GM18868 (cell line): Measurements from ENCODE around the gene OTULIN.

Experiments used
- ATAC-seq: cut with Tn5 transposase; IDR thresholded peaks from one replicate; pipeline ENCODE4 v1.9.1; 2021; ENCODE audit warnings: mild to moderate bottlenecking, moderate library complexity; ENCODE audit not compliant: unreplicated experiment

OTULIN gene

GRCh38 chr5:14696057-14696456, 31.5 kb downstream of the OTULIN start:
- ATAC-seq, result no peak

DNA sequence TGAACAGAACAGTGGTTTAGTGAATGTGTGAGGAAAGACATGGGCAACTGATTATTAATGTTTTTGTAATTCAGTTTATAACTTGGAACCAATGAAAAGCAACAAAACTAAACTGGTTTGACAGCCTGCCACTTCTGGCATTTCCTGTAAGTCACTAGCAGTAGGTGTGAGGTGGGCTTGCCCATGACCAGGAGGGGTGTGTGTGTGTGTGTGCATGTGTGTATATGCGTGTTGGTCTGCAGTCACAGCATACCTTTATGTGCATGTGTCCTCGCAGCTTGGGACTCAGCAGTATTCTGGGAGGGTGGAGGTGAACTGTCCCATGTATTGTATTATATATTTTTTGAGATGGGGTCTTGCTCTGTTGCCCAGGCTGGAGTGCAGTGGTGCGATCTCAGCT, 32.3 kb downstream of the OTULIN start:
- ATAC-seq, result no peak

DNA sequence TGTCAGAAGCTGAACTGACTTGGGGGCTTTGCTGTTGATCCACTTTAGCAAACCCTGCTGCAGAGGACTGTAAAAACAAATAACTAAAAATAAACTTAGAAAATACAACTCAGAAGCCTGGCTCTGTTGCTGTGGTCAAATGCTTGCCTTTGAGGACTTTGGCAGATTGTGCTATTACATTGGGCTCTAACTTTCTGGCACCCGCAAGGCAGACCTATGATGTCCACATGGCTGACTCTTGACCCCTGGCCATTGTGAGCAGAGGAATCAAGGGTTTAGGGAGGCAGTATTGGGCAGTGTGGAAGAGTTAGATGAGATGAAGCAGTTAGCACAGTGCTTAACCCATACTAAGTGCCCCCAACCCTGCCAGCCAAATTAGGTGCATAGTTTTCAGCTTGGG, 34.0 kb downstream of the OTULIN start:
- ATAC-seq, result no peak

- no peak for ATAC-seq
These were observed 34.6 kb downstream of the OTULIN start for GRCh38 chr5:14699159-14699558.

- ATAC-seq, result no peak
These were observed 35.4 kb downstream of the OTULIN start for GRCh38 chr5:14699807-14700400.

DNA sequence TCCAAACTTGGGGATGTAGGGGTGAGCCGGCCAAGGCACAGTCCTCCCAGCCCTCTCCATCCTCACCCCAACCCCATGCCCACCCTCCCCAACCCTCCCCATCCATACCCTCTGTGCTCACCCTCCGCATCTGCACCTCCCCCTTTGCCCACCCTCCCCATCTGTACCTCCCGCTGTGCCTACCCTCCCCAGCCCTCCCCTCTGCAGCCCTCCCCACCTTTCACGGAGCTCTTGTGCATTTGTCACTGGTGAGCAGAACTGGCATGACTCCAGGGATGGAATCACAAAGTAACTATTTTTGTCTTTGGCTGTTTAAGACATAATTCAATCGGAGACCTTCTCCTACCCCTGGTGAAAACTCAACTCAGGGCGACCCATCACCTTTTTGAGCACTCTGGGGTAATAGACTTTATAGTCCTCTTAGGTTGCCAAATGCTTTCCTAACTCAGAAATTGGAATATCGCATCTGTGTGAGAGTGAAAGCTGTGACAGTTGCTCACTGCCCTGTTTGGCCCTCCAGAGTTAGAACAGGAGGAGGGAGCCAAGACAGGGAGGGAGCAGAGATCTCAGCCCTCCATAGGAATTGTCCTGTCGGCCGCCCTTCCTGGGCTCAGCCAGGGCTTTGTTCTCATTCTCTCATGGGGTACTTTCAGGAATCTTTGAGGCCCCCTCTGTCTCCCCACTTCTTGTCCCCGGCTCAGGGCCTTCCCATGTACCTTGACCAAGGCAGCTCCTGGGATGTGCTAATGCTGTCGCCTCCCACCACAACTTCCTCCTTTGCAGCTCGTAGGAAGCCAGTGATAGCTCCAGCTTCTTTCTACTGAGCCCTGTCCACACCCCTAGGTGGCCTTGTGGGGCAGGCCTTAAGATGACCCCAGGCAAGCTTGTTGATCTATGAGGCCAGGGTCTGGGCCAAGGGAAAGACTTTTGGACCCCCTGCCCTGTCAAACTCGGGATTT, 36.2 kb downstream of the OTULIN start:
- ATAC-seq, result no peak

DNA sequence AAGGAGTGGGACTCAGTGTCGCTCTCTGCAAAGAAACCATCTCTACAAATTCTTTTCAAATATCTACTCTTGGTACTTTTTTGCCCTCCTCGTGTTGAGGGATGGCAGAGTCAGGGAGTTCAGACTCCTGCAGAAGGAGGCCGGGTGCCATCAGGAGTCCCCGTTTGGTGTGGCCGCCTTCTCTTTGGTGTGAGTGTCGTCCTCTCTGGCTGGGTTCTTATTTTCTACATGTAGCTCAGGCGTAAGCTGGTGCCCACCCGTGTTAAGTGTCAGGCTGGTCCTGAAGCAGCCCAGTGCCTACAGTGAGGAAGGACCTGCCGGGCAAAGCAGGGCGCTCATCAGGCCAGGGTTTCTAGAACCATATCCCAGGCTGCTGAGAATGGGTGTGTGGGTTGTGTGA, 37.0 kb downstream of the OTULIN start:
- no peak for ATAC-seq

GRCh38 chr5:14702238-14702839, 37.8 kb downstream of the OTULIN start:
- ATAC-seq, result no peak

- no peak for ATAC-seq
These were observed 41.0 kb downstream of the OTULIN start for GRCh38 chr5:14705556-14705955.

DNA sequence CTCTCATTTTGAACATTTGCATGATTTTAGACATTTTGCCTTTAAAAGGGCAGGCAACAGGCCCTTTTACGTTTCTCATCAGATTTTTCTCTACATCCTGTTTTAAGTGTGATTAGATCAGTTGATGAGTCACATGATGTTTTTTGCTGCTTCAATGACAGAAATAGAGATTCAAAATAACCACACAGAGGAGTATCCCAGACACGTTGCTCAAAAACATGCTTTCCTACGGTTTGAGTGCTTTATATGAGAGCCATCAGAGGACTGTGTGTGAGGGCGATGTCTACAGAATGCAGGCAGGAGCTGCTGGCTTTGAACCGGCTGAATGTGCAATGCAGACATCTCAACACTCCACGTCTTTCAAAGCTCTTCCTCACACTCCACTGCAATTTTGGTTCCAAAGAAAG, 42.1 kb downstream of the OTULIN start:
- peak; percentile 47 for ATAC-seq

DNA sequence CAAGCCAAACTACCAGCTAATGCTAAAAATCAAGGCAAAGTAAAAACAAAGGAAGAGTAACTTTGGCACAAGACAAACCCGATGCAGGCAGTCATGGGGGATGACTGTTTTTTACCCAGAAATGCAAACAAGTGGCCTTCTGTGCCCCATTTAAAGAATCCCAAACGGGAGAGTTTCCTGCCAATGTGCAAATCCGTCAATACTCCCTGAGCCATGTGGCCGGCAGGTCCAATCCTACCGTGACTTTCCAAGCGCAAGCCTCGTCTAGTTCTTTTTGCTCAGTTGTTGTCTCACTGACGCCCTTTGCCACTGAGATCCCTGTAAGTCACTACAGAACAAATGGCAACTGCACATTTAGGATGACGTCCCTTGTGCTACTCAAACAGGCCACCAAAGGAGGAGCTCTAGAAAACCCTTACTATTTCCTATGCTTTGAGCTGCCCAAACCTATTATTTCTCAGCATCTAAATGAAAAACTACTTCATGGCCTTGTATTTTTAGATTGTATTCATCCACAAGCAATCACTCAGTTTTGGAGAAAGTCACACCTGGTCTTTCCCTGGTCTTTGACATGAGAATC, 43.4 kb downstream of the OTULIN start:
- no peak for ATAC-seq

DNA sequence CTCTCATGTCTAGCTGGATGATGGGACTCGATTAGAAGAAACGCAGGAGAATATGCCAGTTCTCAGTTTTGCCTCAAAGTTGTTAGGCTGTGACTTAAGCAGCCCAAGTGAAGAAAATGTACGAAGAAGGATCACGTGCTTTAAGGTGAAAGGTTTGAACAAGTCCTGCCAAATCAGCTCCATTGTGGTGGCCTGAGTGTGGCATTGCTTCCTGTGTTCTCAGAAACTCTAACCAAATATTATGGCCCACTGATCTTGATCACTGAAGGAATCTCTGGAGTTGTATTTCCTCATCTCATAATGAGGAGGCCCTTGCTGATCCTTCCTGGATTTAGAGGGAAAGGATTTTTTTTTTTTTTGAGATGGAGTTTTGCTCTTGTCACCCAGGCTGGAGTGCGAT, 44.0 kb downstream of the OTULIN start:
- ATAC-seq, result no peak

DNA sequence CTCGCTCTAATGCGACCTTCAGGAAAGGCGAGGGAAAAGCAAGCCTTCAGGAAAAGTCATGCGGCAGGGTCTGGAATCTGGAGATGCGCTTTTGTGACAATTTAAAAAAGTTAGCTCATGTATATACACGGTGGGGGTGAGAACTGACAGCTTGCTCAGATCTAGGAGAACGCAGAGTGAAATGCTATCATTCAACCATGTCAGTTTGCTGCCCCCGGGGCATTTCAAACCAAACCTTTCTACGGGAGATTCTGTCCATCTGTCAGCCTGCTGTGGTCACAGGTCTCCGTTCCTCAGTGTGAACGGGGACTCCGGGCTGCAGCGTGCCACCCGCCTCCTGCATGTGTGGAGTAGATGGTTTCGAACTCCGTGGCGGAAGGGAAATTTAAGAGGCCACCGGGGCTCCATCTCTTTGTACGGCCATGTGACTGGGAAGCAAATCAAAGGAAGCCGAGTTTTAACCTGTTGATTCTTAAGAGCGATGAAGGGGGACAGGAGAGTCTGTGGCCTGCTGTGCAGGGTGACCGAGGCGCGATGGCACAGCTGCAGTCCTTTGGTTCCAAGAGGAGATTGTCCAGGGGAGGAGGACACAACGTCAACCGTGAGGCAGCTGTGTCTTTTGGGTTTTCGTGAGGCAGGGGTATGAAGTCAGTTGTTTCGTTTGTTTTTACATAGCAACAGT, 45.9 kb downstream of the OTULIN start:
- no peak for ATAC-seq

DNA sequence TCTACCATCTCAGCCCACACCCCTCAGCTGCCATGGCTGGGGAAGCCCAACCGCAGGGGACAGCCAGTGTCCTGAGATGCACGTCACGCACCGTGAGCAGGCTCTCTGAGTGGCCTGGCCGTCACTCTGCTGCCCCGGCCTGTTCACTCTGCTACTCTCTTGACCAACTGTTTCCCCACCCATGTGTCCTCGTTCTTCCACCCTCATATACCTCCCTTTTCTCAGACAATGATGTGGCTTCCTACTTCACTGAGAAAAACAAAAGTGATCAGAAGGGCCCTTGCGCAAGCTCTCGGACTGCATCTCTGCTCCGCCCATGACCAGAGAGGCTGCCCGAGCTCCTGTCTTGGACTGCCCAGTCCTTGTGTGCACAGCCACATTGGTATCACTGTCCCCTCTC, 47.6 kb downstream of the OTULIN start:
- ATAC-seq, result no peak

- no peak for ATAC-seq
These were observed 48.1 kb downstream of the OTULIN start for GRCh38 chr5:14712666-14713065.

- no peak for ATAC-seq
These were observed 49.2 kb downstream of the OTULIN start for GRCh38 chr5:14713476-14714390.

GRCh38 chr5:14714706-14715105, 50.2 kb downstream of the OTULIN start:
- ATAC-seq, result no peak

GRCh38 chr5:14715481-14715880, 51.0 kb downstream of the OTULIN start:
- no peak for ATAC-seq

DNA sequence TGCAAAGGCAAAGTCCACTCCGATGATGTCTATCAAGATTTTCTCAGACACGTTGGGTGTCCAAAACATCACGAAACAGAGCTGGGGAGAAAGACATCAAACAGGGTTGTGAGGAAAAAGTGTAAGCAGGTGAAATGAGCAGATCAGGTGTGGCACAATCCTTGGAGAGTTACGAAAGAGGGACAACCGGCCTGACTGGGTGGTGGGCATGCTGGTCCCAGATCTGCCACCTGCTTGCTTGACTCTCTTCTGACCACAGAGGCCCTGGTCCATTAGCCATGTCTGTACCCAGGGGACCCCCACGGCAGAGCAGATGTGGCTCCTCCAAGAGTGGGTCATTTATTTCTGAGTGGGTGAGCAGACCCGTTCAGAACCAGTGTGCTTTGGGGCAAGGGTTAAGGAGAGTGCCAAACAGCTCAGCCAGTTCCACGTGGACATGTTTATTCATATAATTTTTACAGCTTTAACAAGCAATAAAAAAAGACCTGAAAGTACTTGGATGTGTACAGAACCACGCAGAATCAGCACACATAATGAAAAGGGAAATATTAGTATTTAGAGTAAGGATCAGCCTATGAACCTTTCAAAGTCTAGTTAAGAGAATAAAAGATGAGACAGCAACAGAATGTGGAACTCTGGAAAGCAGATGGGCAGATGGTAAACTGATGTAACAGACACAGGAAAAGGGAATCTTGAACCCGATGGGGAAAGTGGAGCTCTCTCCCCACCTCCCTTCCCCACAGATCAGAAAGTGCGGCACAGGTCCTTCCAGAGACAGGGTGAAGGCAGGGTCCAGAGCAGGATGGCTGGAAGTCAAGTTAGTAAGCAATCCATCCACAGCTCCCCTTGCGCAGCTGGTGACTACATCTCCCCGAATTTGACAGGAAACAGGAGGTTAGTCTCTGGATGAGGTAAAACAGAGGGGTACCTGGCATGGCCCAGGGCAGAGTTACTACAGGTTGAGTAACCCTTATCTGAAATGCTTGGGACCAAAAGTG, 52.5 kb downstream of the OTULIN start:
- no peak for ATAC-seq
